H1 (cell line): ENCODE measurements around the gene NF1. TPM values are rescaled to one million over a fixed set of nuclear protein-coding genes. Genes with fewer than 3 reads are reported as not detected.

Source experiments
- CTCF ChIA-PET: fragments of 300-600 bp; sonication (Branson Sonifier 250); formaldehyde crosslinking; loops from one replicate; lab custom pipeline; 2021; ENCODE audit not compliant: partially characterized antibody; lab: Charles Lee
- POLR2A ChIA-PET: fragments of 300-600 bp; sonication (Branson Sonifier 250); formaldehyde crosslinking; loops from one replicate; lab custom pipeline; 2021; ENCODE audit warnings: inconsistent platforms; ENCODE audit not compliant: partially characterized antibody; lab: Charles Lee
- DNase-seq, 2 experiments: peaks; one replicate each; pipeline versions ENCODE4 v3.0.0 to v3.0.0-alpha.2; 2010 to 2022; ENCODE audit warnings: low spot score in 2 of 2, low read depth in 1 of 2, mixed read lengths in 1 of 2
- FAIRE-seq: peaks from 2 replicates; lab custom pipeline; 2011; peaks lifted over from hg19 to GRCh38; lab: Jason Lieb, UNC
- H2AFZ ChIP-seq: 2 replicates; pipeline ENCODE4 v1.8.1; 2012; ENCODE audit warnings: low read length, inconsistent platforms
- H2AK5ac ChIP-seq: 2 replicates; pipeline ENCODE4 v1.6.1; 2013; ENCODE audit warnings: low read depth, low read length
- H2BK120ac ChIP-seq: replicated peaks from 2 replicates; pipeline ENCODE3; 2013; ENCODE audit warnings: low read depth, low read length, inconsistent platforms
- H2BK12ac ChIP-seq: 2 replicates; pipeline ENCODE4 v1.6.1; 2013; ENCODE audit warnings: low read depth, low read length
- H2BK15ac ChIP-seq: 2 replicates; pipeline ENCODE4 v1.6.1; 2013; ENCODE audit warnings: low read length
- H2BK20ac ChIP-seq: 2 replicates; pipeline ENCODE4 v1.6.1; 2013; ENCODE audit warnings: low read length
- H2BK5ac ChIP-seq: 2 replicates; pipeline ENCODE4 v1.6.1; 2013; ENCODE audit warnings: low read depth, low read length
- H3K14ac ChIP-seq: 2 replicates; pipeline ENCODE4 v1.6.1; 2013; ENCODE audit warnings: inconsistent platforms; ENCODE audit not compliant: insufficient read length
- H3K18ac ChIP-seq: 2 replicates; pipeline ENCODE4 v1.6.1; 2013; ENCODE audit warnings: low read length; ENCODE audit errors: extremely low read depth
- H3K23ac ChIP-seq: 2 replicates; pipeline ENCODE4 v1.6.1; 2013; ENCODE audit warnings: inconsistent platforms; ENCODE audit not compliant: insufficient read length
- H3K23me2 ChIP-seq: 2 replicates; pipeline ENCODE4 v1.6.1; 2013; ENCODE audit warnings: low read depth, low read length
- H3K27ac ChIP-seq: 2 replicates; pipeline ENCODE4 v1.6.1; 2011; ENCODE audit warnings: low read depth, low read length, inconsistent platforms
- H3K27me3 ChIP-seq, 4 experiments: replicated peaks in 1 of 4; 1 replicate in 1 of 4; 2 replicates in 3 of 4; pipeline versions ENCODE4 v1.6.1 to v1.8.1; 2011 to 2013; ENCODE audit warnings: low read length in 3 of 4, mild to moderate bottlenecking in 3 of 4, inconsistent platforms in 2 of 4, mixed read lengths in 2 of 4, moderate library complexity in 1 of 4; ENCODE audit not compliant: control insufficient read depth in 3 of 4, insufficient read depth in 3 of 4; ENCODE audit errors: extremely low read depth in 1 of 4
- H3K36me3 ChIP-seq, 4 experiments: 2 replicates each; pipeline versions ENCODE4 v1.6.1 to v1.8.1; 2011 to 2013; ENCODE audit warnings: mild to moderate bottlenecking in 4 of 4, low read length in 3 of 4, moderate library complexity in 2 of 4, control low read depth in 1 of 4, inconsistent platforms in 1 of 4; ENCODE audit not compliant: insufficient read depth in 4 of 4, control insufficient read depth in 2 of 4
- H3K4ac ChIP-seq: replicated peaks from 2 replicates; pipeline ENCODE3; 2013; ENCODE audit warnings: low read length, low read depth, mixed read lengths, inconsistent platforms; ENCODE audit not compliant: insufficient read length
- H3K4me1 ChIP-seq, 4 experiments: replicated peaks in 1 of 4; 1 replicate in 1 of 4; 2 replicates in 3 of 4; pipeline versions ENCODE4 v1.6.1 to v1.8.1; 2011 to 2013; ENCODE audit warnings: low read length in 3 of 4, inconsistent platforms in 2 of 4, mixed read lengths in 1 of 4; ENCODE audit not compliant: insufficient read depth in 4 of 4, control insufficient read depth in 3 of 4
- H3K4me2 ChIP-seq, 2 experiments: 2 replicates each; pipeline versions ENCODE4 v1.6.1 to v1.8.1; 2011 to 2013; ENCODE audit warnings: low read depth in 2 of 2, low read length in 2 of 2, control low read depth in 1 of 2, inconsistent platforms in 1 of 2, mild to moderate bottlenecking in 1 of 2; ENCODE audit not compliant: insufficient read depth in 1 of 2
- H3K4me3 ChIP-seq, 4 experiments: fragments of 200-600, 300-600 bp in 1 of 4; sonication (generic), shearing (Covaris generic), sonication (Bioruptor Twin) in 1 of 4; 2 replicates each; pipeline versions ENCODE4 v1.5.1 to v1.8.1; 2011 to 2016; ENCODE audit warnings: low read length in 4 of 4, low read depth in 3 of 4, control low read depth in 2 of 4, inconsistent platforms in 2 of 4, mild to moderate bottlenecking in 2 of 4, mixed read lengths in 1 of 4, moderate library complexity in 1 of 4; ENCODE audit not compliant: insufficient read depth in 2 of 4; ENCODE audit errors: extremely low read depth in 1 of 4
- H3K56ac ChIP-seq: replicated peaks from 2 replicates; pipeline ENCODE3; 2013; ENCODE audit warnings: low read depth, mild to moderate bottlenecking, mixed read lengths, low read length, inconsistent platforms; ENCODE audit not compliant: insufficient read length
- H3K79me1 ChIP-seq: 2 replicates; pipeline ENCODE4 v1.6.1; 2013; ENCODE audit warnings: low read depth, low read length, control low read depth
- H3K79me2 ChIP-seq, 2 experiments: 2 replicates each; pipeline versions ENCODE4 v1.6.1 to v1.8.1; 2012 to 2013; ENCODE audit warnings: low read length in 2 of 2, mild to moderate bottlenecking in 2 of 2, inconsistent platforms in 1 of 2; ENCODE audit not compliant: insufficient read depth in 2 of 2, control insufficient read depth in 1 of 2
- H3K9ac ChIP-seq, 4 experiments: replicated peaks in 1 of 4; 1 replicate in 1 of 4; 2 replicates in 3 of 4; pipeline versions ENCODE4 v1.6.1 to v1.8.1; 2011 to 2013; ENCODE audit warnings: low read depth in 3 of 4, low read length in 3 of 4, control low read depth in 2 of 4, mild to moderate bottlenecking in 2 of 4, moderate library complexity in 2 of 4, inconsistent platforms in 1 of 4; ENCODE audit errors: extremely low read depth in 1 of 4
- H3K9me3 ChIP-seq, 2 experiments: 2 replicates each; pipeline versions ENCODE4 v1.6.1 to v1.8.1; 2012 to 2013; ENCODE audit warnings: mild to moderate bottlenecking in 2 of 2, moderate library complexity in 2 of 2, control low read depth in 1 of 2, inconsistent platforms in 1 of 2, low read depth in 1 of 2, low read length in 1 of 2, mixed read lengths in 1 of 2; ENCODE audit not compliant: insufficient read depth in 2 of 2
- H4K20me1 ChIP-seq, 2 experiments: replicated peaks in 1 of 2; 2 replicates each; pipeline versions ENCODE3 to v1.8.1; 2011 to 2013; ENCODE audit warnings: inconsistent platforms in 2 of 2, low read length in 2 of 2, mild to moderate bottlenecking in 1 of 2; ENCODE audit not compliant: insufficient read depth in 2 of 2, control insufficient read depth in 1 of 2
- H4K5ac ChIP-seq: 2 replicates; pipeline ENCODE4 v1.6.1; 2013; ENCODE audit warnings: low read length, low read depth, mixed read lengths, inconsistent platforms; ENCODE audit not compliant: insufficient read length
- H4K8ac ChIP-seq: 2 replicates; pipeline ENCODE4 v1.8.0; 2013; ENCODE audit warnings: mild to moderate bottlenecking, moderate library complexity, low read length, inconsistent platforms; ENCODE audit not compliant: insufficient read depth; ENCODE audit errors: extremely low read depth
- H4K91ac ChIP-seq: replicated peaks from 2 replicates; pipeline ENCODE3; 2013; ENCODE audit warnings: low read length, mixed read lengths, inconsistent platforms; ENCODE audit not compliant: insufficient read length
- BCL11A ChIP-seq, 2 experiments: IDR thresholded peaks; one replicate each; pipeline ENCODE4 v1.6.1; 2011; ENCODE audit warnings: low read depth in 2 of 2, low read length in 2 of 2, mild to moderate bottlenecking in 2 of 2
- KDM4A ChIP-seq: IDR thresholded peaks from one replicate; pipeline ENCODE4 v1.7.1; 2012; ENCODE audit warnings: low read depth, mild to moderate bottlenecking, moderate library complexity, low read length, inconsistent platforms; ENCODE audit not compliant: severe bottlenecking
- SP1 ChIP-seq: IDR thresholded peaks from 2 replicates; pipeline ENCODE4 v1.6.1; 2011; ENCODE audit warnings: low read depth, low read length
- SP2 ChIP-seq: IDR thresholded peaks from 2 replicates; pipeline ENCODE4 v1.6.1; 2012; ENCODE audit warnings: mild to moderate bottlenecking, low read length, inconsistent platforms
- SP4 ChIP-seq: IDR thresholded peaks from 2 replicates; pipeline ENCODE4 v1.6.1; 2012; ENCODE audit warnings: low read length, inconsistent platforms
- WGBS, 2 experiments: shearing (Covaris generic) in 1 of 2; methylation state at CpG; one replicate each; pipeline versions ENCODE4 v1.1.6 to v1.1.7; 2013 to 2015; ENCODE audit warnings: low lambda C conversion rate in 2 of 2, mixed read lengths in 2 of 2, inconsistent platforms in 1 of 2, low coverage in 1 of 2, missing lambda C conversion rate in 1 of 2; ENCODE audit not compliant: insufficient replicate concordance in 2 of 2, insufficient coverage in 1 of 2, insufficient read length in 1 of 2; ENCODE audit errors: extremely low coverage in 1 of 2, missing lambda C conversion rate in 1 of 2; 5-methylcytosine and 5-hydroxymethylcytosine counted together
- polyA plus RNA-seq, 7 experiments: library from polyadenylated mRNA; depleted of rRNA in 3 of 7; stranded (reverse) in 5 of 7; unstranded in 2 of 7; fragments of >200 nt in 5 of 7; fragments of 200-250 nt in 2 of 7; gene quantifications; 1 replicate in 5 of 7; 2 replicates in 1 of 7; 4 replicates in 1 of 7; pipeline versions ENCODE4 v1.2.1 to v1.2.3, GENCODE V29; 2011 to 2013; ENCODE audit warnings: missing spikeins in 2 of 7, mixed read lengths in 2 of 7
- total RNA-seq: library from RNA; stranded (reverse); fragmentation: NEBNext Ultra II Directional; extraction: Animal tissue kit (Norgen Biotek cat#: 25700); gene quantifications from 2 replicates; pipeline ENCODE4 v1.2.1, GENCODE V29; 2021

NF1 gene
- total and polyA plus RNA-seq, 2 of the 8 experiments (the other 6 are each of a cell fraction or from before 2014, with no cell fraction given), result 19.3 to 29.6 TPM

DNA sequence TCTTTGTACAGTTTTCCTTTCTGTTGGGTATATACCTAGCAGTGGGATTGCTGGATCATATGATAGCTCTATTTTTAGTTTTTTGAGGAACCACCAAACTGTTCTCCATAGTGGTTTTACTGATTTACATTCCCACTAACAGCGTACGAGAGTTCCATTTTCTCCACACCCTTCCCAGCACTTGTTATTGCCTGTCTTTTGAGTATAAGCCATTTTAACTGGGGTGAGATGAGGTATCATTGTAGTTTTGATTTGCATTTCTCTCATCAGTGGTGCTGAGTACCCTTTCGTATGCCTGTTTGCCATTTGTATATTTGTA is 220.0 kb downstream of the NF1 start:
- no peak for TF ChIP-seq KDM4A
- no peak for TF ChIP-seq SP1
- TF ChIP-seq BCL11A (IDR thresholded peaks at IDR 0.05; ENCODE audit: low read depth in 2 of 2, low read length in 2 of 2), result no peak
- no peak for TF ChIP-seq SP4
- TF ChIP-seq SP2, result no peak
- no peak overlapping the region for H3K4me3 ChIP-seq
- ChIA-PET POLR2A (no interaction called here), CTCF (no interaction called here)
- H3K14ac ChIP-seq, result no peak overlapping the region
- no peaks in the 10 kb centered on the region for H3K27me3 ChIP-seq
- FAIRE-seq (no peak), DNase-seq (no peak)
- no peaks in the 10 kb centered on the region for H3K23me2 ChIP-seq
- H2BK12ac ChIP-seq, result no peak overlapping the region
- no peak overlapping the region for H2AK5ac ChIP-seq
- no peak overlapping the region for H2BK5ac ChIP-seq
- no peak overlapping the region for H4K5ac ChIP-seq
- no peak overlapping the region for H2AFZ ChIP-seq
- H3K4ac ChIP-seq, result no peak overlapping the region
- no peaks in the 10 kb centered on the region for H4K20me1 ChIP-seq
- no peaks in the 10 kb centered on the region for H3K36me3 ChIP-seq
- no peak overlapping the region for H2BK20ac ChIP-seq
- no peak overlapping the region for H3K4me2 ChIP-seq
- no peak overlapping the region; the same call in 1 of the 2 replicates for H4K8ac ChIP-seq
- no peak overlapping the region for H4K91ac ChIP-seq
- no peaks in the 10 kb centered on the region for H3K9me3 ChIP-seq
- H3K79me1 ChIP-seq, result no peaks in the 10 kb centered on the region
- no peak overlapping the region for H3K23ac ChIP-seq
- 95% methylated on average over 3 of the region's 3 CpGs; no CpG with 5 or more reads in 1 of the 2 experiments for WGBS, 2 experiments
- H3K18ac ChIP-seq, result no peak overlapping the region
- H3K27ac ChIP-seq, result no peak overlapping the region
- H3K56ac ChIP-seq, result no peak overlapping the region
- no peak overlapping the region for H3K9ac ChIP-seq
- H3K4me1 ChIP-seq, result 0 out of 7 replicates have a peak, but pooled peaks cover 0 to 4% (median 0%) of the 10 kb centered on the region in 4 experiments
- H3K79me2 ChIP-seq, result no peaks in the 10 kb centered on the region
- no peak overlapping the region for H2BK15ac ChIP-seq
- no peak overlapping the region for H2BK120ac ChIP-seq
